ENCODE results near the gene RASGRF1. TPM values are rescaled to one million over a fixed set of nuclear protein-coding genes. Genes with fewer than 3 reads are reported as not detected.

RASGRF1 gene
- total and polyA plus RNA-seq, 2 donors (not counting 1 experiment from before 2014, with no cell fraction given), result 1.0 to 9.4 TPM

DNA sequence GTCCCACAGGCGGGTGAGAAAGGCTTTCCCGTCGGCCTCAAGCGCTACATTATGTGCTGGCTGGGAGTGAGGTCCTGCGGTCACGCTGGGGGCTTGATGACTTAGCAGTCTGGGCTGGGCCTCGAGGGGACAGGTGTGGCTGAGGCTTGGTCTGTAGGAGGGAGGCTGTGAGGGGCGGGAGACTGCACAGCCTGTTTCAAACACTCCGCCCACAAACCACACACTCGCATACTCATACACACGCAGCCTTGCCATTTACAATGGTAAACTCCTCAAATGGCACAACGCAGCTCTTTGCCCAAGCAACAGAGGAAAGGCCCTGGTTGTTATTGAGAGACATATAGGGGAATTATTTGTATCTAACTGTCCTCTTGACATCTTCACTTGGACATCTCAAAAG lies 32.4 kb upstream of the RASGRF1 start:
- H3K9me3 ChIP-seq (ENCODE audit: control extremely low read depth in 1 of 3, control insufficient read depth in 2 of 3, insufficient read depth in 1 of 3, low read length in 2 of 3), result no peaks in the 10 kb centered on the region
- no peak overlapping the region for H2AFZ ChIP-seq (ENCODE audit: insufficient read depth, low read depth, low read length, poor library complexity, severe bottlenecking)
- H3K79me2 ChIP-seq (ENCODE audit: control insufficient read depth, insufficient read depth, low read length), result no peaks in the 10 kb centered on the region
- no peaks in the 10 kb centered on the region for H3K4me1 ChIP-seq (ENCODE audit: control insufficient read depth in 2 of 2, insufficient read depth in 2 of 2, low read length in 2 of 2)
- whole genome bisulfite sequencing (ENCODE audit: insufficient coverage), result 88% methylated on average over 6 of the region's 12 CpGs
- H3K27ac Mint-ChIP-seq, result no peak overlapping the region
- no peak for DNase-seq
- H3K4me2 ChIP-seq (replicated peaks; ENCODE audit: low read depth, low read length, poor library complexity, severe bottlenecking), result no peak overlapping the region
- no peaks in the 10 kb centered on the region for H3K4me1 Mint-ChIP-seq
- TF ChIP-seq, protein P1, sequence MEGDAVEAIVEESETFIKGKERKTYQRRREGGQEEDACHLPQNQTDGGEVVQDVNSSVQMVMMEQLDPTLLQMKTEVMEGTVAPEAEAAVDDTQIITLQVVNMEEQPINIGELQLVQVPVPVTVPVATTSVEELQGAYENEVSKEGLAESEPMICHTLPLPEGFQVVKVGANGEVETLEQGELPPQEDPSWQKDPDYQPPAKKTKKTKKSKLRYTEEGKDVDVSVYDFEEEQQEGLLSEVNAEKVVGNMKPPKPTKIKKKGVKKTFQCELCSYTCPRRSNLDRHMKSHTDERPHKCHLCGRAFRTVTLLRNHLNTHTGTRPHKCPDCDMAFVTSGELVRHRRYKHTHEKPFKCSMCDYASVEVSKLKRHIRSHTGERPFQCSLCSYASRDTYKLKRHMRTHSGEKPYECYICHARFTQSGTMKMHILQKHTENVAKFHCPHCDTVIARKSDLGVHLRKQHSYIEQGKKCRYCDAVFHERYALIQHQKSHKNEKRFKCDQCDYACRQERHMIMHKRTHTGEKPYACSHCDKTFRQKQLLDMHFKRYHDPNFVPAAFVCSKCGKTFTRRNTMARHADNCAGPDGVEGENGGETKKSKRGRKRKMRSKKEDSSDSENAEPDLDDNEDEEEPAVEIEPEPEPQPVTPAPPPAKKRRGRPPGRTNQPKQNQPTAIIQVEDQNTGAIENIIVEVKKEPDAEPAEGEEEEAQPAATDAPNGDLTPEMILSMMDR (IDR thresholded peaks at IDR 0.05), result no peak
- TF ChIP-seq EZH2 (IDR thresholded peaks at IDR 0.05; ENCODE audit: borderline replicate concordance, insufficient read depth, low read depth, low read length, poor library complexity, severe bottlenecking), result no peak
- no peaks in the 10 kb centered on the region for H4K20me1 ChIP-seq (ENCODE audit: control insufficient read depth, insufficient read depth, low read length, poor library complexity, severe bottlenecking)
- H3K9me3 Mint-ChIP-seq (ENCODE audit: insufficient read depth), result no peaks in the 10 kb centered on the region
- H3K27ac ChIP-seq (ENCODE audit: low read length in 2 of 2), result no peak overlapping the region
- no peak overlapping the region for H3K9ac ChIP-seq (ENCODE audit: low read length)
- no peak for ATAC-seq (ENCODE audit: low read depth)
- intact Hi-C loops (cut with micrococcal nuclease), result no loop called here
- ChIA-PET CTCF (no interaction called here), POLR2A (no interaction called here)
- H3K36me3 ChIP-seq (replicated peaks in 1 of 2; ENCODE audit: control extremely low read depth in 1 of 2, control insufficient read depth in 1 of 2, extremely low read depth in 1 of 2, insufficient read depth in 2 of 2, low read length in 1 of 2), result no peaks in the 10 kb centered on the region
- H3K27me3 Mint-ChIP-seq, result peaks cover 22% of the 10 kb centered on the region
- H3K4me3 ChIP-seq (ENCODE audit: control extremely low read depth in 1 of 5, extremely low read depth in 1 of 5, insufficient read depth in 1 of 5, low read depth in 2 of 5, low read length in 4 of 5), result no peak overlapping the region
- peaks cover 0 to 10% (median 2%) of the 10 kb centered on the region in 4 experiments for H3K27me3 ChIP-seq (replicated peaks in 1 of 4; ENCODE audit: control extremely low read depth in 1 of 4, control insufficient read depth in 3 of 4, insufficient read depth in 4 of 4, low read length in 3 of 4)
- no peak overlapping the region for H3K4me3 Mint-ChIP-seq

DNA sequence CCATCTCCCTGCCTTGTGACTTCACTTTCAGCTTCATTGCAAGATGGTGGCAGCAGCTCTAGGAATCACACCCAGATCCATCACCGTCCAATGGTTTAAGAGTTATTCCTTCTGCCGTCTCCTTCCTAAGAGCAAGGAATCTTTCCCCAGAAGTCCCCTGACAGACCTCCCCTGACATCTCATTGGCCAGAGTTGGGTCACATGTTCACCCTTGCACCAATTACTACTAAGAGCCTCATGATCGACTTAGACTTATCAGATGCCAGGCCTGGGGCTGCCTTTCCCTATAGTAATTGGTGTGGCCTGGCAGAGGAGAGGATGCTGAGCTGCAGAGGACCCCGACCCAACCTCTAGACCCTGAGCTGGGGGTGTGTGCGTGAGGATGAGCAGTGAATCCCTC lies 31.8 kb upstream of the RASGRF1 start:
- ChIA-PET CTCF (no interaction called here), POLR2A (no interaction called here)
- WGBS (ENCODE audit: insufficient coverage), result 91% methylated on average over 4 of the region's 5 CpGs
- TF ChIP-seq, protein P1 (IDR thresholded peaks at IDR 0.05), result no peak
- no peak for TF ChIP-seq EZH2 (IDR thresholded peaks at IDR 0.05; ENCODE audit: borderline replicate concordance, insufficient read depth, low read depth, low read length, poor library complexity, severe bottlenecking)
- Histone ChIP-seq H3K27me3 (replicated peaks in 1 of 4; ENCODE audit: control extremely low read depth in 1 of 4, control insufficient read depth in 3 of 4, insufficient read depth in 4 of 4, low read length in 3 of 4) (peaks cover 0 to 8% (median 2%) of the 10 kb centered on the region in 4 experiments), H3K4me1 (ENCODE audit: control insufficient read depth in 2 of 2, insufficient read depth in 2 of 2, low read length in 2 of 2) (no peaks in the 10 kb centered on the region), H3K4me3 (ENCODE audit: control extremely low read depth in 1 of 5, extremely low read depth in 1 of 5, insufficient read depth in 1 of 5, low read depth in 2 of 5, low read length in 4 of 5) (no peak overlapping the region), H3K9ac (ENCODE audit: low read length) (no peak overlapping the region), H4K20me1 (ENCODE audit: control insufficient read depth, insufficient read depth, low read length, poor library complexity, severe bottlenecking) (no peaks in the 10 kb centered on the region), H3K27ac (ENCODE audit: low read length in 2 of 2) (no peak overlapping the region), H3K36me3 (replicated peaks in 1 of 2; ENCODE audit: control extremely low read depth in 1 of 2, control insufficient read depth in 1 of 2, extremely low read depth in 1 of 2, insufficient read depth in 2 of 2, low read length in 1 of 2) (no peaks in the 10 kb centered on the region), H3K4me2 (replicated peaks; ENCODE audit: low read depth, low read length, poor library complexity, severe bottlenecking) (no peak overlapping the region), H3K79me2 (ENCODE audit: control insufficient read depth, insufficient read depth, low read length) (no peaks in the 10 kb centered on the region), H2AFZ (ENCODE audit: insufficient read depth, low read depth, low read length, poor library complexity, severe bottlenecking) (no peak overlapping the region), H3K9me3 (ENCODE audit: control extremely low read depth in 1 of 3, control insufficient read depth in 2 of 3, insufficient read depth in 1 of 3, low read length in 2 of 3) (no peaks in the 10 kb centered on the region)
- no peak overlapping the region for H3K27ac Mint-ChIP-seq
- intact Hi-C loops (cut with micrococcal nuclease), result no loop called here
- no peak for ATAC-seq (ENCODE audit: low read depth)
- no peak overlapping the region for H3K4me3 Mint-ChIP-seq
- H3K27me3 Mint-ChIP-seq, result peaks cover 17% of the 10 kb centered on the region
- no peaks in the 10 kb centered on the region for H3K4me1 Mint-ChIP-seq
- no peak for DNase-seq
- H3K9me3 Mint-ChIP-seq (ENCODE audit: insufficient read depth), result no peaks in the 10 kb centered on the region

All from B cell (primary cell).